Measurements from ENCODE around the gene ELAPOR2. TPM values are rescaled to one million over a fixed set of nuclear protein-coding genes. Genes with fewer than 3 reads are reported as not detected.

The ELAPOR2 gene
- total RNA-seq (2011; cell fraction: chromatin; rRNA removed; ENCODE audit: low replicate concordance): 92.6 and 147 TPM in 2 replicates
- total RNA-seq (2011; cell fraction: nucleolus; rRNA removed): 32.9 and 51.5 TPM in 2 replicates
- 68.5 and 83.6 TPM in 2 replicates for total RNA-seq (2011; cell fraction: nucleoplasm; rRNA removed)
- total RNA-seq (2014; rRNA removed) (23.4 and 24.7 TPM in 2 replicates), total RNA-seq (2014; rRNA removed; fragmentation: Illumina TruSeq; extraction: Trizol) (39.5 and 45.0 TPM in 2 replicates), total RNA-seq (2015; rRNA removed; fragmentation: Illumina TruSeq; extraction: Trizol) (39.3 and 42.9 TPM in 2 replicates), total RNA-seq (2021) (35.0 and 36.3 TPM in 2 replicates), polyA plus RNA-seq (2011; rRNA removed) (35.4 and 72.0 TPM in 2 replicates), polyA plus RNA-seq (2014; fragmentation: Illumina TruSeq; extraction: Trizol) (32.7 and 33.3 TPM in 2 replicates), polyA plus RNA-seq (2014; fragmentation: Nextera tagmentation; extraction: Ambion mirVana) (10 to 100 TPM in 1 of 2 experiments, 1 to 10 TPM in 1; 9.2 to 17.3 TPM), polyA plus RNA-seq (2014; rRNA removed) (25.8 and 37.6 TPM in 2 replicates), polyA minus RNA-seq (2011; rRNA and poly(A)+ RNA removed) (98.4 and 156 TPM in 2 replicates), Bru-seq, nascent RNA (percentile 86 among the genes with signal in this experiment), BruChase-seq, experiment 1, labeled RNA remaining after a 2-hour chase (percentile 83 among the genes with signal in this experiment), BruChase-seq, experiment 2, labeled RNA remaining after a 6-hour chase (percentile 81 among the genes with signal in this experiment)
- polyA plus RNA-seq (2011; cell fraction: cytosol; rRNA removed): 15.4 and 19.1 TPM in 2 replicates
- polyA plus RNA-seq (2011; cell fraction: nucleus; rRNA removed): 71.8 and 83.4 TPM in 2 replicates
- 43.5 and 62.0 TPM in 2 replicates for polyA plus RNA-seq (2012)
- 16.2 and 36.8 TPM in 2 replicates for polyA minus RNA-seq (2011; cell fraction: cytosol; rRNA and poly(A)+ RNA removed)
- 70.4 and 105 TPM in 2 replicates for polyA minus RNA-seq (2011; cell fraction: nucleus; rRNA and poly(A)+ RNA removed)
- long read RNA-seq, experiment 1, full-length matches to known transcripts: 19 of 86 reads
- long read RNA-seq, experiment 1, partial matches to known transcripts: 24 of 86 reads
- long read RNA-seq, experiment 1, other reads (novel, unspliced or antisense): 43 of 86 reads
- long read RNA-seq, experiment 2, full-length matches to known transcripts: 2 of 17 reads
- long read RNA-seq, experiment 2, partial matches to known transcripts: 4 of 17 reads
- long read RNA-seq, experiment 2, other reads (novel, unspliced or antisense): 11 of 17 reads
- long read RNA-seq, experiment 3, partial matches to known transcripts: 3 of 7 reads
- long read RNA-seq, experiment 3, other reads (novel, unspliced or antisense): 4 of 7 reads

DNA sequence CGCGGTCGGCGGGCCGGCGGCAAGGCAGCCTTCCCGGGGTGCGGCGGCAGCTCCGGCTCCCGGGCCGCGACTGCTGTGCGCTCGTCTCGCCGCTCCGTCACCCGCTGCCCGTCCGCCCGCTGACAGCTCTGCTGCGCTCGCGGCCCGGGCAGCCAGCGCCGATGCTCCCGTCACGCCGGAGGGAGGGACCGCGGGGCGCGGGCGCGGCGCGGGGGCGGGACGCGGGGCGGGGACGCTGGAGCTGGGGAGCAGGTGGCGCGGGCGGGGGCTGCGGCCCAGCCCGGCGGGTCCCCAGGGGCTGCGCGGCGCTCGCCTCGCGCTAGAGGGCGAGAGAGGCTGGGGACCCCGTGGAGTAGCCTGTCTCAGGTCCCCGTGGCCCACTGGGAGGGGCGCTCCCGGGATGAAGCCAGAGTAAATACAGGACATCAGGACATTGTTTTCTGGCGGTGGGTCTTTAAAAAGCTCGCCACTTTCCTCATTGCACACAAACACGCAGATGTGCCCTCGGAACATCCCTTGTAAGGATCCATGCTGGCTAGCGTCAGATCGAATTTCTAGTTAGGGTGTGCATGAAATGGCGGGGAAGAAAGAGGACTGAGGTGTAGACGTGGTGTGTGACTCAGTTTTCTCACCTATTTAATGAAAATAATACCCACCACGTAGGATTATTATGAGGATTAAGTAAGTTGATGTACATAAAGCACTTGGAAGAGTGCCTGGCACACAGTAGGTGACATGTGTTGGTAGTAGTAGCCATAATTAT lies at the start of gene ELAPOR2:
Gene ELAPOR2, minus strand, starts transcription at position 130 of the 763 bp plus-strand sequence. CDS start 141 bp downstream, outside the sequence.
- POLR2A ChIA-PET: interaction anchor here (0.5 to 2.4 kb wide), 6 partner anchors 15 to 95 kb away, joined by 3 to 8 read pairs (median 3); partner anchors contain the start of gene DMTF1
- Histone ChIP-seq H3K4me1 (replicated peaks in 1 of 2; ENCODE audit: control insufficient read depth in 2 of 2, insufficient read depth in 2 of 2, low read length in 2 of 2) (peaks cover 9 to 31% of the 10 kb centered on the region in 2 experiments), H3K9me1 (ENCODE audit: control insufficient read depth, insufficient read depth, low read length) (no peaks in the 10 kb centered on the region), H3K27me3 (ENCODE audit: control insufficient read depth in 2 of 2, insufficient read depth in 2 of 2, low read length in 2 of 2) (no peaks in the 10 kb centered on the region), H3K4me2 (ENCODE audit: insufficient read depth, low read length) (peak within 1 kb of the TSS; percentile 97), H4K20me1 (replicated peaks; ENCODE audit: control insufficient read depth, insufficient read depth, low read length) (no peaks in the 10 kb centered on the region), H3K27ac (ENCODE audit: extremely low read depth, low read depth, low read length) (peak within 1 kb of the TSS; percentile 79), H3K79me2 (ENCODE audit: control insufficient read depth, insufficient read depth, low read length) (peaks cover 30% of the 10 kb centered on the region), H3K9me3 (replicated peaks; ENCODE audit: control insufficient read depth, insufficient read depth, low read depth, low read length) (no peaks in the 10 kb centered on the region), H3K9ac (ENCODE audit: insufficient read depth in 1 of 2, low read depth in 2 of 2, low read length in 2 of 2) (peak within 1 kb of the TSS; percentile 79 to 92), H2AFZ (ENCODE audit: low read depth, low read length) (peak within 1 kb of the TSS; percentile 98), H3K4me3 (peak within 1 kb of the TSS; percentile 73), H3K36me3 (ENCODE audit: control insufficient read depth, insufficient read depth, low read length) (no peaks in the 10 kb centered on the region)
- intact Hi-C loops (cut with micrococcal nuclease): loop anchor here (1.0 to 2.0 kb wide), 4 partner anchors 49 to 120 kb away; no protein-coding TSS in a partner anchor
- in situ Hi-C loops (cut with MboI): no loop called here
- peak; percentile 96 to 97 (median 97) for DNase-seq (ENCODE audit: extremely low read depth in 1 of 4, low spot score in 3 of 4)
- CTCF ChIA-PET (ENCODE audit: low intra/inter-chr PET ratio): interaction anchor here (0.6 to 2.8 kb wide), 5 partner anchors 89 to 135 kb away, joined by 3 to 26 read pairs (median 4); no protein-coding TSS in a partner anchor
- WGBS (ENCODE audit: insufficient coverage, low coverage, missing lambda C conversion rate): under 1% methylated on average over 32 of the region's 70 CpGs
- FAIRE-seq: peak; percentile 75
- BruUV-seq (replicated peaks): TSS peak; percentile 79
- ATAC-seq: peak; percentile 99
- TF ChIP-seq L3MBTL2 (IDR thresholded peaks at IDR 0.05): peak; percentile 73
- 0 out of 2 replicates have a peak, but pooled peaks have one; percentile 41 for TF ChIP-seq JUND (IDR thresholded peaks at IDR 0.05; ENCODE audit: borderline replicate concordance, low read depth, low read length)
- no peak; the same call in 2 of the 3 replicates for TF ChIP-seq JUND (tag; IDR thresholded peaks at IDR 0.05; ENCODE audit: borderline replicate concordance, low read depth, low read length)
- TF ChIP-seq POU5F1 (IDR thresholded peaks at IDR 0.05; ENCODE audit: borderline replicate concordance, low read depth, low read length, partially characterized antibody): no peak
- TF ChIP-seq DPF2 (IDR thresholded peaks at IDR 0.05): 0 out of 2 replicates have a peak, but pooled peaks have one; percentile 45
- peak; percentile 89 for TF ChIP-seq RB1 (IDR thresholded peaks at IDR 0.05; ENCODE audit: low read depth)
- no peak for TF ChIP-seq ZNF316 (IDR thresholded peaks at IDR 0.05)
- no peak for TF ChIP-seq CHD2 (IDR thresholded peaks at IDR 0.05; ENCODE audit: low read depth, low read length)
- peak; percentile 60; the same call in 1 of the 2 replicates for TF ChIP-seq RREB1 (CRISPR knock-in tag; IDR thresholded peaks at IDR 0.05)
- peak; percentile 62; the same call in 1 of the 2 replicates for TF ChIP-seq TOE1 (IDR thresholded peaks at IDR 0.05; ENCODE audit: borderline replicate concordance)
- TF ChIP-seq TOE1 (CRISPR knock-in tag; IDR thresholded peaks at IDR 0.05; ENCODE audit: borderline replicate concordance, low read depth): no peak

Measured in K562 (cell line).